Anterior cingulate cortex (tissue), 58 donors: ENCODE measurements around the gene LRRC1.

Experiments
- DNase-seq, 58 donors: peaks; one replicate each; lab custom pipeline; 2025; lab: John Stamatoyannopoulos, UW

Gene LRRC1

GRCh38 chr6:53811746-53812145 lies 16.9 kb downstream of the LRRC1 start:
- DNase-seq: no peak

GRCh38 chr6:53813096-53813495 lies 18.3 kb downstream of the LRRC1 start:
- DNase-seq: no peak

GRCh38 chr6:53813801-53814200 lies 19.0 kb downstream of the LRRC1 start:
- DNase-seq: no peak

GRCh38 chr6:53814353-53814752 lies 19.5 kb downstream of the LRRC1 start:
- DNase-seq: no peak

- no peak for DNase-seq
Observed at GRCh38 chr6:53815381-53816119, 20.7 kb downstream of the LRRC1 start.

GRCh38 chr6:53818858-53819609 lies 24.2 kb downstream of the LRRC1 start:
- DNase-seq: no peak

GRCh38 chr6:53822401-53823125 lies 27.8 kb downstream of the LRRC1 start:
- DNase-seq: no peak

- no peak for DNase-seq
Observed at GRCh38 chr6:53824714-53825113, 29.9 kb downstream of the LRRC1 start.

- DNase-seq: no peak
Observed at GRCh38 chr6:53825532-53826321, 30.9 kb downstream of the LRRC1 start.

- no peak for DNase-seq
Observed at GRCh38 chr6:53827531-53827930, 32.7 kb downstream of the LRRC1 start.

- no peak for DNase-seq
Observed at GRCh38 chr6:53828215-53828614, 33.4 kb downstream of the LRRC1 start.

GRCh38 chr6:53828966-53829697 lies 34.3 kb downstream of the LRRC1 start:
- no peak for DNase-seq

- no peak for DNase-seq
Observed at GRCh38 chr6:53829698-53830221, 35.0 kb downstream of the LRRC1 start.

- DNase-seq: no peak
Observed at GRCh38 chr6:53830366-53830765, 35.6 kb downstream of the LRRC1 start.

- no peak for DNase-seq
Observed at GRCh38 chr6:53831081-53831869, 36.5 kb downstream of the LRRC1 start.

- no peak for DNase-seq
Observed at GRCh38 chr6:53831936-53832660, 37.3 kb downstream of the LRRC1 start.

- DNase-seq: no peak
Observed at GRCh38 chr6:53833155-53833554, 38.4 kb downstream of the LRRC1 start.

- no peak for DNase-seq
Observed at GRCh38 chr6:53834132-53834531, 39.3 kb downstream of the LRRC1 start.
